DND-41 (cell line): ENCODE results near the gene RCBTB1.

Source experiments
- ATAC-seq: fragments of 200-7000 bp; cut with Tn5 transposase; 3 replicates; pipeline ENCODE4 v1.9.1; 2021; ENCODE audit warnings: low read depth; ENCODE audit not compliant: insufficient read depth
- DNase-seq: peaks from one replicate; pipeline ENCODE4 v3.0.0-alpha.2; 2020
- H2AFZ ChIP-seq: 2 replicates; pipeline ENCODE4 v1.6.0; 2012; ENCODE audit warnings: low read depth, low read length
- H3K27ac ChIP-seq: 2 replicates; pipeline ENCODE4 v1.5.1; 2012; ENCODE audit warnings: low read length, inconsistent platforms
- H3K27me3 ChIP-seq: fragments of 200-600 bp; sonication (generic); 2 replicates; pipeline ENCODE4 v1.6.0; 2012; ENCODE audit warnings: low read length, mild to moderate bottlenecking, inconsistent platforms; ENCODE audit not compliant: insufficient read depth, poor library complexity
- H3K36me3 ChIP-seq: 2 replicates; pipeline ENCODE4 v1.5.1; 2012; ENCODE audit warnings: low read length, inconsistent platforms; ENCODE audit not compliant: insufficient read depth
- H3K4me1 ChIP-seq: 2 replicates; pipeline ENCODE4 v1.5.1; 2012; ENCODE audit warnings: mild to moderate bottlenecking, low read length; ENCODE audit not compliant: insufficient read depth
- H3K4me2 ChIP-seq: 2 replicates; pipeline ENCODE4 v1.6.0; 2012; ENCODE audit warnings: mild to moderate bottlenecking, moderate library complexity, low read length, inconsistent platforms; ENCODE audit not compliant: insufficient read depth
- H3K4me3 ChIP-seq, 2 experiments: fragments of 200-600 bp in 1 of 2; shearing (Covaris generic) in 1 of 2; 2 replicates each; pipeline ENCODE4 v1.5.1; 2012 to 2016; ENCODE audit warnings: inconsistent platforms in 2 of 2, low read length in 2 of 2, mild to moderate bottlenecking in 2 of 2, low read depth in 1 of 2, moderate library complexity in 1 of 2
- H3K79me2 ChIP-seq: 2 replicates; pipeline ENCODE4 v1.6.0; 2012; ENCODE audit warnings: low read length, inconsistent platforms; ENCODE audit not compliant: insufficient read depth
- H3K9ac ChIP-seq: 2 replicates; pipeline ENCODE4 v1.6.0; 2012; ENCODE audit warnings: low read depth, mild to moderate bottlenecking, inconsistent platforms, low read length, moderate library complexity
- H3K9me3 ChIP-seq: 2 replicates; pipeline ENCODE4 v1.5.1; 2012; ENCODE audit warnings: low read length, moderate library complexity, mild to moderate bottlenecking, inconsistent platforms; ENCODE audit not compliant: insufficient read depth, severe bottlenecking
- H4K20me1 ChIP-seq: 2 replicates; pipeline ENCODE4 v1.6.0; 2012; ENCODE audit warnings: low read length; ENCODE audit not compliant: insufficient read depth
- EZH2 ChIP-seq: IDR thresholded peaks from 3 replicates; pipeline ENCODE4 v1.6.1; 2012; ENCODE audit warnings: borderline replicate concordance, low read depth, mild to moderate bottlenecking, moderate library complexity, low read length, inconsistent platforms; ENCODE audit not compliant: severe bottlenecking
- TF ChIP-seq, protein P1 (sequence below): IDR thresholded peaks from 2 replicates; pipeline ENCODE4 v1.5.1; 2012; ENCODE audit warnings: borderline replicate concordance, low read length, moderate library complexity, mild to moderate bottlenecking; ENCODE audit not compliant: poor library complexity, severe bottlenecking; ENCODE audit errors: extremely low read depth

The RCBTB1 gene

GRCh38 chr13:49563516-49563915, 21.8 kb downstream of the RCBTB1 start:
- H3K36me3 ChIP-seq = peaks cover 53% of the 10 kb centered on the region
- no peak overlapping the region for H3K4me3 ChIP-seq
- H3K9me3 ChIP-seq = no peaks in the 10 kb centered on the region
- TF ChIP-seq, protein P1, sequence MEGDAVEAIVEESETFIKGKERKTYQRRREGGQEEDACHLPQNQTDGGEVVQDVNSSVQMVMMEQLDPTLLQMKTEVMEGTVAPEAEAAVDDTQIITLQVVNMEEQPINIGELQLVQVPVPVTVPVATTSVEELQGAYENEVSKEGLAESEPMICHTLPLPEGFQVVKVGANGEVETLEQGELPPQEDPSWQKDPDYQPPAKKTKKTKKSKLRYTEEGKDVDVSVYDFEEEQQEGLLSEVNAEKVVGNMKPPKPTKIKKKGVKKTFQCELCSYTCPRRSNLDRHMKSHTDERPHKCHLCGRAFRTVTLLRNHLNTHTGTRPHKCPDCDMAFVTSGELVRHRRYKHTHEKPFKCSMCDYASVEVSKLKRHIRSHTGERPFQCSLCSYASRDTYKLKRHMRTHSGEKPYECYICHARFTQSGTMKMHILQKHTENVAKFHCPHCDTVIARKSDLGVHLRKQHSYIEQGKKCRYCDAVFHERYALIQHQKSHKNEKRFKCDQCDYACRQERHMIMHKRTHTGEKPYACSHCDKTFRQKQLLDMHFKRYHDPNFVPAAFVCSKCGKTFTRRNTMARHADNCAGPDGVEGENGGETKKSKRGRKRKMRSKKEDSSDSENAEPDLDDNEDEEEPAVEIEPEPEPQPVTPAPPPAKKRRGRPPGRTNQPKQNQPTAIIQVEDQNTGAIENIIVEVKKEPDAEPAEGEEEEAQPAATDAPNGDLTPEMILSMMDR = no peak
- no peak for TF ChIP-seq EZH2
- no peak overlapping the region for H2AFZ ChIP-seq
- DNase-seq = no peak
- H3K9ac ChIP-seq = no peak overlapping the region
- H4K20me1 ChIP-seq = no peaks in the 10 kb centered on the region
- no peaks in the 10 kb centered on the region for H3K4me1 ChIP-seq
- H3K27ac ChIP-seq = no peak overlapping the region
- H3K4me2 ChIP-seq = no peak overlapping the region
- no peak for ATAC-seq
- no peaks in the 10 kb centered on the region for H3K79me2 ChIP-seq
- H3K27me3 ChIP-seq = no peaks in the 10 kb centered on the region

- H2AFZ ChIP-seq = no peak overlapping the region
- ATAC-seq (no peak), DNase-seq (no peak)
- H3K27me3 ChIP-seq = no peaks in the 10 kb centered on the region
- H3K36me3 ChIP-seq = peaks cover 56% of the 10 kb centered on the region
- H3K9me3 ChIP-seq = no peaks in the 10 kb centered on the region
- H4K20me1 ChIP-seq = no peaks in the 10 kb centered on the region
- no peak overlapping the region for H3K4me2 ChIP-seq
- H3K9ac ChIP-seq = no peak overlapping the region
- H3K27ac ChIP-seq = no peak overlapping the region
- no peaks in the 10 kb centered on the region for H3K79me2 ChIP-seq
- H3K4me3 ChIP-seq = no peak overlapping the region
- TF ChIP-seq, protein P1 = no peak
- no peak for TF ChIP-seq EZH2
- H3K4me1 ChIP-seq = no peaks in the 10 kb centered on the region
These were observed 24.3 kb downstream of the RCBTB1 start for GRCh38 chr13:49561062-49561410.

GRCh38 chr13:49560270-49561061, 24.9 kb downstream of the RCBTB1 start:
- H3K27ac ChIP-seq = no peak overlapping the region
- H3K27me3 ChIP-seq = no peaks in the 10 kb centered on the region
- DNase-seq (no peak), ATAC-seq (no peak)
- H3K4me1 ChIP-seq = no peaks in the 10 kb centered on the region
- TF ChIP-seq, protein P1 = no peak
- no peak for TF ChIP-seq EZH2
- H3K9ac ChIP-seq = no peak overlapping the region
- no peak overlapping the region for H3K4me3 ChIP-seq
- no peaks in the 10 kb centered on the region for H3K79me2 ChIP-seq
- H3K4me2 ChIP-seq = no peak overlapping the region
- no peaks in the 10 kb centered on the region for H4K20me1 ChIP-seq
- H3K9me3 ChIP-seq = no peaks in the 10 kb centered on the region
- no peak overlapping the region for H2AFZ ChIP-seq
- H3K36me3 ChIP-seq = peaks cover 61% of the 10 kb centered on the region

DNA sequence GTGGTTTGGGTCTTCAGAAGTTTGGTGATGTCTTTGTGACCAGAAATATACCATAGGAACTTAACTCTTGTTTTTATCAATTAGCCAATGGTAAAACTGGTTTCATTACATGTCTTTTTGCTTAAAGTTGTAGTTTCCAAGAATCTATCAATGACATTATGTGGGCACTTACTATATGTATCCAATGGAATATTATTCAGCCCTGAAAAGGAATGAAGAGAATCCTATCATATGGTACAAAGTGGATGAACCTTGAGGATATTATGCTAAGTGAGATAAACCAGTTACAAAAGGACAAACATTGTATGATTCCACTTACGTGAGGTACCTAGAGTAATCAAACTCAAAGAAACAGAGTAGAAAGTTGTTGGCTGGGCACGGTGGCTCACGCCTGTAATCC, 26.4 kb downstream of the RCBTB1 start:
- Histone ChIP-seq H3K27ac (no peak overlapping the region), H3K4me3 (no peak overlapping the region), H3K9ac (no peak overlapping the region), H3K79me2 (no peaks in the 10 kb centered on the region), H3K9me3 (no peaks in the 10 kb centered on the region), H3K27me3 (no peaks in the 10 kb centered on the region), H2AFZ (no peak overlapping the region), H3K4me2 (no peak overlapping the region), H3K4me1 (no peaks in the 10 kb centered on the region), H3K36me3 (peaks cover 72% of the 10 kb centered on the region), H4K20me1 (no peaks in the 10 kb centered on the region)
- no peak for DNase-seq
- ATAC-seq = no peak
- TF ChIP-seq, protein P1 = no peak
- TF ChIP-seq EZH2 = no peak
